ENCODE measurements around the gene UBN1.

- TF ChIP-seq PATZ1 (CRISPR knock-in tag; IDR thresholded peaks at IDR 0.05; ENCODE audit: borderline replicate concordance) (no peak), BACH2 (CRISPR knock-in tag; IDR thresholded peaks at IDR 0.05; ENCODE audit: borderline replicate concordance) (no peak), PPARA (CRISPR knock-in tag; IDR thresholded peaks at IDR 0.05; ENCODE audit: borderline replicate concordance) (no peak), ZNF565 (CRISPR knock-in tag; conservative IDR thresholded peaks at IDR 0.05; ENCODE audit: low read depth) (no peak), SNAI2 (CRISPR knock-in tag; IDR thresholded peaks at IDR 0.05) (no peak), ZFP30 (CRISPR knock-in tag; IDR thresholded peaks at IDR 0.05) (no peak), RARB (CRISPR knock-in tag; IDR thresholded peaks at IDR 0.05) (no peak), TOX (CRISPR knock-in tag; IDR thresholded peaks at IDR 0.05; ENCODE audit: borderline replicate concordance) (no peak)
These were observed 16.9 kb upstream of the UBN1 start for GRCh38 chr16:4830408-4830807.
